Upper lobe of left lung (tissue), 6 donors: ENCODE data around the gene TTC23L. TPM values are rescaled to one million over a fixed set of nuclear protein-coding genes. Genes with fewer than 3 reads are reported as not detected.

Source experiments
- ATAC-seq, 2 donors: fragments of 200-7000 bp; cut with Tn5 transposase; one replicate each; pipeline ENCODE4 v1.9.1; 2022; ENCODE audit warnings: mild to moderate bottlenecking in 2 of 2, moderate library complexity in 2 of 2; ENCODE audit not compliant: low FRiP score in 2 of 2
- DNase-seq, 2 donors: peaks; one replicate each; pipeline ENCODE4 v3.0.0-alpha.2; 2019 to 2020
- H3K27ac ChIP-seq, 4 donors: fragments of 200-600 bp; sonication (generic); one replicate each; pipeline ENCODE4 v1.5.1; 2016 to 2019
- H3K27me3 ChIP-seq, 4 donors: fragments of 200-600 bp; sonication (generic); one replicate each; pipeline ENCODE4 v1.5.1; 2017 to 2019
- H3K36me3 ChIP-seq, 4 donors: fragments of 200-600 bp; sonication (generic); one replicate each; pipeline ENCODE4 v1.5.1; 2016 to 2019
- H3K4me1 ChIP-seq, 4 donors: fragments of 200-600 bp; sonication (generic); one replicate each; pipeline ENCODE4 v1.5.1; 2018 to 2019
- H3K4me3 ChIP-seq, 4 donors: fragments of 200-600 bp; sonication (generic); one replicate each; pipeline ENCODE4 v1.5.1; 2017 to 2019; ENCODE audit warnings: mild to moderate bottlenecking in 2 of 4, moderate library complexity in 1 of 4
- H3K9me3 ChIP-seq, 4 donors: fragments of 200-600 bp; sonication (generic); one replicate each; pipeline ENCODE4 v1.5.1; 2018 to 2019
- CTCF ChIP-seq, 6 experiments: fragments of 450-650 bp in 4 of 6; fragments of 200-600 bp in 2 of 6; sonication (generic) in 2 of 6; IDR thresholded peaks; one replicate each; pipeline ENCODE4 v1.5.1; 2016 to 2019; ENCODE audit warnings: antibody characterized with exemption in 6 of 6
- EP300 ChIP-seq, 4 donors: sonication (generic); formaldehyde crosslinking; IDR thresholded peaks; one replicate each; pipeline ENCODE4 v1.5.1; 2017; ENCODE audit warnings: antibody characterized with exemption in 4 of 4, control low read depth in 2 of 4
- POLR2A ChIP-seq, 4 donors: fragments of 450-650 bp; IDR thresholded peaks; one replicate each; pipeline ENCODE4 v1.5.1; 2016 to 2017; ENCODE audit warnings: antibody characterized with exemption in 4 of 4, mild to moderate bottlenecking in 2 of 4
- POLR2AphosphoS5 ChIP-seq, 2 donors: sonication (generic); formaldehyde crosslinking; IDR thresholded peaks; one replicate each; pipeline ENCODE4 v1.5.1; 2017; ENCODE audit warnings: antibody characterized with exemption in 2 of 2
- WGBS, 2 donors: methylation state at CpG; one replicate each; pipeline ENCODE4 v1.1.5; 2017 to 2018; 5-methylcytosine and 5-hydroxymethylcytosine counted together
- total RNA-seq, 6 donors: library from RNA; depleted of rRNA in 4 of 6; stranded (reverse); fragments of >200 nt in 4 of 6; gene quantifications; one replicate each; pipeline versions ENCODE4 v1.1.0 to v1.2.1, GENCODE V29; 2016 to 2021
- donor health status: DM: no; HTN: no; CAD: no; lungs with moderate emphysema.
- donor health status: DM: no; HTN: yes; CAD: no; lungs with severe emphysema.

The TTC23L gene
- total RNA-seq, 6 donors from 2014 or later = 0.11 to 4.7 (median 1.0) TPM; not detected in 1

GRCh38 chr5:34811706-34812105 lies 27.3 kb upstream of the TTC23L start:
- Histone ChIP-seq H3K4me1 (no peaks in the 10 kb centered on the region), H3K27me3 (no peaks in the 10 kb centered on the region), H3K9me3 (no peaks in the 10 kb centered on the region), H3K4me3 (no peak overlapping the region), H3K27ac (no peak overlapping the region), H3K36me3 (peaks cover 0 to 53% (median 11%) of the 10 kb centered on the region in 4 donors)
- DNase-seq (no peak), ATAC-seq (no peak)
- WGBS, 2 donors = 83 to 100% methylated on average over 1 of the region's 1 CpG
- TF ChIP-seq POLR2AphosphoS5 (IDR thresholded peaks at IDR 0.05) = no peak
- TF ChIP-seq EP300 (IDR thresholded peaks at IDR 0.05) = no peak
- TF ChIP-seq CTCF (IDR thresholded peaks at IDR 0.05) = no peak
- TF ChIP-seq POLR2A (IDR thresholded peaks at IDR 0.05) = no peak

- Histone ChIP-seq H3K4me3 (no peak overlapping the region), H3K4me1 (no peaks in the 10 kb centered on the region), H3K27me3 (no peaks in the 10 kb centered on the region), H3K36me3 (peaks cover 0 to 60% (median 11%) of the 10 kb centered on the region in 4 donors), H3K27ac (no peak overlapping the region), H3K9me3 (no peaks in the 10 kb centered on the region)
- ATAC-seq (no peak), DNase-seq (no peak)
- TF ChIP-seq POLR2A (IDR thresholded peaks at IDR 0.05) (no peak), EP300 (IDR thresholded peaks at IDR 0.05) (no peak), POLR2AphosphoS5 (IDR thresholded peaks at IDR 0.05) (no peak)
- WGBS, 2 donors = 89% methylated on average over 3 of the region's 3 CpGs
These were observed 25.5 kb upstream of the TTC23L start for GRCh38 chr5:34813509-34813908.

GRCh38 chr5:34817558-34818351 lies 21.2 kb upstream of the TTC23L start:
- TF ChIP-seq POLR2A (IDR thresholded peaks at IDR 0.05) (no peak), POLR2AphosphoS5 (IDR thresholded peaks at IDR 0.05) (no peak), EP300 (IDR thresholded peaks at IDR 0.05) (no peak), CTCF (IDR thresholded peaks at IDR 0.05) (no peak)
- Histone ChIP-seq H3K4me3 (no peak overlapping the region), H3K27ac (no peak overlapping the region), H3K36me3 (peaks cover 0 to 58% (median 17%) of the 10 kb centered on the region in 4 donors), H3K9me3 (no peaks in the 10 kb centered on the region), H3K27me3 (no peaks in the 10 kb centered on the region), H3K4me1 (no peaks in the 10 kb centered on the region)
- 93 to 94% methylated on average over 3 of the region's 3 CpGs for WGBS, 2 donors
- DNase-seq (no peak), ATAC-seq (no peak)

GRCh38 chr5:34818717-34819116 lies 20.2 kb upstream of the TTC23L start:
- ATAC-seq = no peak
- H3K4me3 ChIP-seq = no peak overlapping the region
- H3K36me3 ChIP-seq = peaks cover 3 to 59% (median 23%) of the 10 kb centered on the region in 4 donors
- WGBS, 2 donors = 68 to 93% methylated on average over 3 of the region's 3 CpGs
- H3K27me3 ChIP-seq = no peaks in the 10 kb centered on the region
- no peaks in the 10 kb centered on the region for H3K9me3 ChIP-seq
- no peak overlapping the region for H3K27ac ChIP-seq
- H3K4me1 ChIP-seq = no peaks in the 10 kb centered on the region
- DNase-seq = no peak
- no peak for TF ChIP-seq EP300 (IDR thresholded peaks at IDR 0.05)
- no peak for TF ChIP-seq CTCF (IDR thresholded peaks at IDR 0.05)
- TF ChIP-seq POLR2A (IDR thresholded peaks at IDR 0.05) = no peak
- TF ChIP-seq POLR2AphosphoS5 (IDR thresholded peaks at IDR 0.05) = no peak

- no peak overlapping the region for H3K4me3 ChIP-seq
- TF ChIP-seq EP300 (IDR thresholded peaks at IDR 0.05) (no peak), POLR2A (IDR thresholded peaks at IDR 0.05) (no peak), CTCF (IDR thresholded peaks at IDR 0.05) (no peak), POLR2AphosphoS5 (IDR thresholded peaks at IDR 0.05) (no peak)
- no peak for DNase-seq
- 81 to 95% methylated on average over 1 of the region's 1 CpG for WGBS, 2 donors
- no peak overlapping the region for H3K27ac ChIP-seq
- H3K9me3 ChIP-seq = no peaks in the 10 kb centered on the region
- peaks cover 7 to 58% (median 21%) of the 10 kb centered on the region in 4 donors for H3K36me3 ChIP-seq
- no peak for ATAC-seq
- H3K27me3 ChIP-seq = no peaks in the 10 kb centered on the region
- no peaks in the 10 kb centered on the region for H3K4me1 ChIP-seq
These were observed 18.4 kb upstream of the TTC23L start for GRCh38 chr5:34820593-34820992.
